Right forelimb (tissue), 1 donor: ENCODE measurements around the gene C12orf50.
A peak's percentile ranks its signal among the peaks of the same experiment; 100 is the strongest.
"Not testable (repeated sequence)": the region's sequence is repeated elsewhere in the genome, so short reads cannot be mapped to it uniquely, and the experiment has no call there.

Experiments used
- DNase-seq: peaks from one replicate; pipeline ENCODE4 v3.0.0-alpha.2; 2018

The C12orf50 gene

DNA sequence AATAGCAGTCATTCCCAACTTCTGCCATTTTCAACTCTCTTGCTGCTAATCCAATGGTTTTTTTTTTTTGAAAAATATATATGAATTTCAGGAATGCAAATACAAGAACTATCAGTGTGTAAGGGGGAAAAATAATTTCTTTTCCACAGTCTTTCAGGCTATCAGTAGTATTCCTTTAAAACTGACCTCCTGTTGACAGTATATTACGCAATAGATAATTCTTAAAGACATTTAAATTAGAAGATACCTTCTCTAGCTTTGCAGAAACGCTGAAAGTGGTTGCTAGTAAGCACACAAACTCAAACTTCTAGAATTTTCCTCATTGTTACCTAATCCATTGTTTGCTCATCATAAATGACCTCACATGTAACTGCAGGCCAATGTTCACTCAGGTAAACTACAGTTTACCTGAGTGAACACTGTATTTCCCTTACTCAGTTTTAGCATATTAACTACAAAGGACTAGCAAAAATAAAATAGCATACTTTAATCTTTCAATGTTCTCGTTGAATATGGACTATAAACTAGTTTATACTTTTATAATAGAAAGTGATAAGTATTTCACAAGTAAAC lies at the start of gene C12orf50:
TSS of gene C12orf50 (minus strand) at position 309 of the 573 bp plus-strand sequence. CDS start 2,439 bp downstream, outside the sequence.
- DNase-seq, result no peak

GRCh38 chr12:88067301-88067700 lies 38.1 kb upstream of the C12orf50 start:
- DNase-seq, result no peak

DNA sequence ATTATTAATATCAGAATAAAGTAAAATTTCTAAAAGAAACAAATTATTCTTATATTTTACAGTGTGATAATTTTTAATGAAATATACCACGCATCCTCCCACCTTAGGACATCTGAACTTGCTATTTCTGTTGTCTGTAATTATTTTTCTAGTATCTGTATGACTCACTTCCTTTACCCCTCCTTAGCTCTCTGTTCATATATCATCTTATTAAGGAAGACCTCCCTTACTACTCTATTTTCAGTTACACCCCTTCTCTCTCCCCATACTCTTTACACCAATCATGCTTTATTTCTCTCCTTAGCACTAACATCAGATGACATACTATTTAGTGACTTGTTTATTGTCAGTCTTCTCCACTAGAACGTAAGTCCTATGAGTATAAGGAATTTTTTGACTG lies 34.2 kb upstream of the C12orf50 start:
- DNase-seq, result no peak

GRCh38 chr12:88062474-88062873 lies 33.3 kb upstream of the C12orf50 start:
- DNase-seq, result no peak

GRCh38 chr12:88058719-88059077 lies 29.5 kb upstream of the C12orf50 start:
- DNase-seq, result no peak

GRCh38 chr12:88057994-88058718 lies 29.0 kb upstream of the C12orf50 start:
- DNase-seq, result no peak

GRCh38 chr12:88056571-88056970 lies 27.4 kb upstream of the C12orf50 start:
- no peak for DNase-seq

- no peak for DNase-seq
Observed at GRCh38 chr12:88052686-88053085, 23.5 kb upstream of the C12orf50 start.

GRCh38 chr12:88044035-88044434 lies 14.8 kb upstream of the C12orf50 start:
- no peak for DNase-seq

GRCh38 chr12:88037770-88038169 lies 8.6 kb upstream of the C12orf50 start:
- DNase-seq, result no peak

DNA sequence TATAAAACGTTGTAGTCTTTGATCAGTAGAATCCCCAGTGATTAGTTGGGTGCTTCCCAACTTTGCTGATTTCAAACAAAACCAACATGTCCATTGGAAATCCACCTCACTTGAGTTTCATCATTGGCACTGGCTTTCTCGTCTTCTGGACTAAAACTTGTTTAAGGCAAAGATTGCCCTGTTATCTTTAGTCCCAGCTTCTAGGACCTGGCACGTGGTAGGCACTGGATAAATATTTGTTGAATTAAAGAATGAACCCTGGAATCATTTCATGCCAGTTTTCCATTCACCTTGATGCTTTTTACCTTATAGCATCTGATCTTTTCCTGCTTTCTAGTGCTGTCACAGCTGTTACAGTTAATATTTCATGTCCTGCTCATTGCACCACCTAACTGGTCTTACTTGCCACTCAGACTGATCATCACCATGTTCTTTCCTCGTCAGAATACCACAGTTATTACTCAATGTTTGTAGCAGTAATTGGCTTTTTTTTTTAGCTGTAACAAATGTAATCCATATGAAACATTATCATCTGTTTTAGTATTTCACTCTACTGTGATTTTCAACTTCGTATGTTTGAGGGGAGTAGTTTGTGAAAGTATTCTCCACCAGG lies 7.3 kb upstream of the C12orf50 start:
- no peak for DNase-seq

DNA sequence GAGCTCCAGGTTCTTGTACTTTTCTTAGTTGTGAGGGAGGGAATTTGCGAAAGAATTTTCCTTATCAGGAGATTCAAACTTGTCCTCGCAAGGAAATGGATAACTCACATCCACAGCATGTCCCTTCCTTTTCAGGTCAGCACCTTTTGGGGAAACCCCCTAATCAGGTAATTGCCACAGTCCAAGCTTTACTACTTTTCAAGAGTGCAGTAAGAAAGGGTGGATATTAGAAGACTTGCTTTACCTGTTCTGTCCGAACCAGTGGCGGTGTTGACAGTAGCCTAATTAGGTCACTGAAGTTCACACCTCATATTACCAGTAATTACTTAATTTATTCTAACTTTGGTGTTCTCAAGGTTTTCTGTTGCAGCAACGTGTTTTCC lies 6.7 kb upstream of the C12orf50 start:
- DNase-seq, result no peak

DNA sequence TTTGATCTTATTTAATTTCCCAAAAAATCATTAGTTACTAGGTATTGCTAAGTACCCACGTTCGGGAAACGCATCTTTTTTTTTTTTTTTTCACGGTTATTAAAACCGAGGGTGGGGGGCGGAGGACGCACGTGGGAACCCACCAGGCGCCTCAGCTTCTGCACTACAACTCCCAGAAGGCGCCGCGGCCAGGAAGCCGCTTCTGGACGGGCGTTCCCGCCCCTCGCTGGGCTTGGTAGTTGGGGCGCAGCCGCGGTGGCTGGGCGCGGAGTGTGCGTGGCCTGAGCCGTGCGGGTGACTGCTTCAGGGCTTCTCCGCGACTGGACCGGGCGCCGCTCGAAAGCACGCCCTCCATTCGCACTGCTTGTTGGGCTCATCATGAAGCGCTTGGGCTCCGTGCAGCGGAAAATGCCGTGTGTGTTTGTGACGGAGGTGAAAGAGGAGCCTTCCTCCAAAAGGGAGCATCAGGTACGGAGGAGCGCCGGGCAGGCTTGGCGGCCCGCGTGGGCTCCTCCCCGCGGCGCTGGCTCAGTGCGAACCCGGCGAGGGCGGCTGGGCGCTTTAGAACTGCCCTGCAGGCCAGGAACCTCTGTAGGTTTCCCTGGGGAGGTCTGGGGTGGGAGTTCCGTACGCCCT lies 6.2 kb upstream of the C12orf50 start:
- DNase-seq, result peak; percentile 93

GRCh38 chr12:88031161-88031560 lies 2.0 kb upstream of the C12orf50 start:
- DNase-seq, result not testable (repeated sequence)

DNA sequence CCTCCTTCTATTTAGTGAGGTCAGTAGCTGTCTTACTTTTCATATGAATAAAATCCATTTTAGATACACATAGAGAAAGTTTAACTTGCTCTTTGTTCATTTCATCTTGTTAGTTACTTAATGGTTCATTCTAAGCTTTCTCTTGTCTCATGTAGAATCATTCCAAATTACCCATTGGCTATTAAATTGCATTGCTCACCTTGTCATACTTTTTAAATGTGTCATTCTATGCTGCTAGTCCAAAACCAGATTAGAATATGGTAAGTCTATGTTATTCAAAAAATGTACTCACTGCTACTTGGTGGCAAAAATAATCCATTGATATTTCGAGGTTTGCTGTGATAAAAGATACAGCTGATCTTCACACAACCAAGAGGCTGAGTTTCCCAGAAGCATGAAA lies 3.0 kb downstream of the C12orf50 start:
- no peak for DNase-seq

- no peak for DNase-seq
Observed at GRCh38 chr12:88017964-88018363, 11.2 kb downstream of the C12orf50 start.

GRCh38 chr12:88015825-88016224 lies 13.4 kb downstream of the C12orf50 start:
- DNase-seq, result no peak

GRCh38 chr12:88011755-88012154 lies 17.4 kb downstream of the C12orf50 start:
- DNase-seq, result no peak

- DNase-seq, result no peak
Observed at GRCh38 chr12:88006351-88006750, 22.9 kb downstream of the C12orf50 start.

DNA sequence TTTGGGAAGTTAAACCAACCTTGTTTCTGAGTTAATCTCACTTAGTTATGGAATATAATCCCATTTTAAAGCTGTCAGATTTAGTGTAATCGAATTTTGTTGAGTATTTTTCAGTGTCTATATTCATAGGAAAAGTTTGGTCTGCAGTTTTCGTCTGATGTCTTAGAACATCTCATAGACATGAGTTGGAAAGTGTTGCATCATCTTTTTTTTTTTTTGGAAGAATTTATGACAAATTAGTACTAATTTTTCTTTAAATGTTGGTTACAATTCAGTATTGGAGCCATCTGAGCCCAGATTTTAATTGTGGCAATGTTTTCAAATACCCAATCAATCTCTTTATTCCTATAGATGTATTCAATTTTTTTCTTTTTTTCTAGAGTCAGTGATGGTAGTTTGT lies 27.9 kb downstream of the C12orf50 start:
- no peak for DNase-seq

DNA sequence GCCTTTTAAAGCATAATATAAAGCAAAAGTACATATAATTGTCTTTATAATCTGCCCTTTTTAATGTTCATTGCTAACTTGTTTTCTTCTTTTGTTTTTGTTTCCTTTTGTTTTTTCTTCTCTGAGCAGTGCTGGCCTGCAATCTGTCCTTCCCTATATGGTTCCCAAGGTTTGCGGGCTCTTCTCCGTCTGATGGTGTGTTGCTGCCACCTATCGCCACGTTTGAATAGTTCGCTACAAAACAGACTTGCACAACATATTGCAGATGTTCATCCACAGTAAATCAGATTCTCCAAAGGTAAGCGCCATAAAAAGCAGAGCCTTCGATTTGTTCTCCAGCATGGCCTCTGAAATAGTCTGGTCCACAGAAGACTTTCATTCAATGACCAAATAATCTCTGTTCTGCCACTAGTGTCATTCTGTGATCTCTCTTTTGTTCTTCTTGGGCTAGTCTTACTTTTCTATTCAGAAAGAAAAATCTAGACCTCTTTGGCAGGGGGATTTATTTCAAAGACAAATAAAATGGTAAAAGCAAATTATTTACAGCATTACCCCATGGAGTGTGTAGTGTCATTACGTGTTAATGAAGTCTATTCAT lies 33.5 kb downstream of the C12orf50 start:
- peak; percentile 72 for DNase-seq

GRCh38 chr12:87991483-87991882 lies 37.7 kb downstream of the C12orf50 start:
- DNase-seq, result no peak

DNA sequence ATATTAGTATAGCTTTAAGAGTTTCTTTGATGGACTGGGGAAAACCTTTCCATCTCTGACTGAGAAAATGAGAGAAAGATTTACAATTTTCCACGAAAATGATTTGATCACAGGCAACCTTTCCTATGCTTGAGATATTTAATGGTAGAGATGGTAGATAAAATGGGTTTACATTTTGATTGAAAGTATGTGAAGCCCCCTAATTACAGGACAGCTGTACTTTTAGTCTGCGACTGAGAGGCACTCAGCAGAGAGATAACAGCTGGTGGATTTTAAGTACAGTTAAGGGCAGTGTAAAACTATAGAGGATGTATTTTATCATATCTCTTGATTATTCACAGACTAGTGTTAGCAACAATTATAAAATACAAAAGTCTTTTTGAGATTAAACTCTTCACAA lies 40.7 kb downstream of the C12orf50 start:
- DNase-seq, result no peak
